DOHH2 (cell line): ENCODE measurements around the gene PPP2R2C.

Experiments used
- H3F3A ChIP-seq: fragments of 200-600 bp; sonication (generic), shearing (Covaris generic); 2 replicates; pipeline ENCODE4 v1.6.0; 2016; ENCODE audit warnings: antibody characterized with exemption, mild to moderate bottlenecking; ENCODE audit not compliant: control insufficient read depth, insufficient read depth
- H3K27ac ChIP-seq: fragments of 200-600 bp; sonication (generic); 2 replicates; pipeline ENCODE4 v1.5.1; 2014; ENCODE audit warnings: low read depth, mild to moderate bottlenecking, low read length, moderate library complexity
- H3K27me3 ChIP-seq: fragments of 200-600 bp; sonication (generic); 2 replicates; pipeline ENCODE4 v1.6.1; 2014; ENCODE audit warnings: mild to moderate bottlenecking, low read length, mixed read lengths; ENCODE audit not compliant: control insufficient read depth
- H3K36me3 ChIP-seq: fragments of 200-600 bp; sonication (generic); 2 replicates; pipeline ENCODE4 v1.6.1; 2014; ENCODE audit warnings: mild to moderate bottlenecking, low read length, moderate library complexity, mixed read lengths; ENCODE audit not compliant: control insufficient read depth
- H3K4me1 ChIP-seq: fragments of 200-600 bp; sonication (generic); 2 replicates; pipeline ENCODE4 v1.6.1; 2014; ENCODE audit warnings: mild to moderate bottlenecking, low read length, mixed read lengths; ENCODE audit not compliant: control insufficient read depth
- H3K4me2 ChIP-seq: fragments of 200-600 bp; sonication (generic); 2 replicates; pipeline ENCODE4 v1.6.0; 2014; ENCODE audit warnings: mild to moderate bottlenecking, low read length, moderate library complexity
- H3K4me3 ChIP-seq: fragments of 200-600 bp; sonication (generic); 2 replicates; pipeline ENCODE4 v1.5.1; 2014; ENCODE audit warnings: mild to moderate bottlenecking, low read length, mixed read lengths
- H3K79me2 ChIP-seq: fragments of 200-600 bp; sonication (generic); 2 replicates; pipeline ENCODE4 v1.6.1; 2014; ENCODE audit warnings: mild to moderate bottlenecking, low read length, mixed read lengths; ENCODE audit not compliant: control insufficient read depth
- H3K9me2 ChIP-seq: fragments of 200-600 bp; sonication (generic); replicated peaks from 2 replicates; pipeline ENCODE4 v1.6.1; 2014; ENCODE audit warnings: mild to moderate bottlenecking, low read length, mixed read lengths; ENCODE audit not compliant: control insufficient read depth
- H3K9me3 ChIP-seq: fragments of 200-600 bp; sonication (generic); 2 replicates; pipeline ENCODE4 v1.6.1; 2014; ENCODE audit warnings: antibody characterized with exemption, low read length, mixed read lengths; ENCODE audit not compliant: control insufficient read depth, insufficient read depth
- H4K20me1 ChIP-seq: fragments of 200-600 bp; sonication (generic); 2 replicates; pipeline ENCODE4 v1.6.0; 2014; ENCODE audit warnings: low read depth, mild to moderate bottlenecking, antibody characterized with exemption, low read length, moderate library complexity; ENCODE audit not compliant: control insufficient read depth, insufficient read depth
- CTCF ChIP-seq: fragments of 200-600 bp; sonication (generic); IDR thresholded peaks from one replicate; pipeline ENCODE4 v1.5.1; 2014; ENCODE audit warnings: antibody characterized with exemption, mild to moderate bottlenecking, low read depth, low read length; ENCODE audit not compliant: poor library complexity, severe bottlenecking
- EZH2phosphoT487 ChIP-seq: fragments of 200-600 bp; sonication (generic); IDR thresholded peaks from 2 replicates; pipeline ENCODE4 v1.6.1; 2017; ENCODE audit warnings: borderline replicate concordance, mild to moderate bottlenecking, antibody characterized with exemption, low read length, moderate library complexity, mixed read lengths

PPP2R2C gene

DNA sequence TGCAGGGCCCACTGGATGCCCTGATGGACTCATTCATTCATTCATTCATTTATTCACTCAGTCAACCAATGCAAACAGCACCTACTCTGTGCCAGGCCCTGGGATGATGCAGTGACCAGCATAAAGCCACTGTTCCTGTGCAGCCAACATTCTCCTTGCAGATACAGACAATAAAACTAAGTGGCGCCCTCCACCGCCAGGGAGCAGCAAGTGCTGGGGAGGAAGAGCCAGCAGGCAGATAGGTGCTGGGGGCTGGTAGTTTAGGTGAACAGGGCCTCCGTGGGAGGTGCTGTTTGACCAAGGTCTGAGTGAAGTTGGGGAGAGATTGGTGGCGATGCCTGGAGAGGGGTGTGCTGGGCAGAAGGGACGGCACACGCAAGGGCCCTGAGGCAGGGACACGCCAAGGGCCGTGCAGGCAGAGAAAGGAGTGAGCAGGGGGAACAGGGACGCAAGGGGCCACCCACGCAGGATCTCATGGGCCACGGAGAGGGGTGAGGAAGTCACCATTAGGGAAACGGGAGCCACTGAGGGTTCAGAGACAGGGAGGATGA is 137.3 kb downstream of the PPP2R2C start:
- Histone ChIP-seq H3K27me3 (no peaks in the 10 kb centered on the region), H3K36me3 (no peaks in the 10 kb centered on the region), H3K9me2 (no peaks in the 10 kb centered on the region), H3K4me3 (no peak overlapping the region), H4K20me1 (no peaks in the 10 kb centered on the region), H3K4me1 (peaks cover 6% of the 10 kb centered on the region; the same call in 1 of the 2 replicates), H3K9me3 (no peaks in the 10 kb centered on the region), H3K4me2 (no peak overlapping the region), H3F3A (no peaks in the 10 kb centered on the region), H3K27ac (no peak overlapping the region), H3K79me2 (no peaks in the 10 kb centered on the region)
- no peak for TF ChIP-seq EZH2phosphoT487
- no peak for TF ChIP-seq CTCF

- no peaks in the 10 kb centered on the region for H3K27me3 ChIP-seq
- no peaks in the 10 kb centered on the region for H4K20me1 ChIP-seq
- TF ChIP-seq CTCF, result no peak
- no peak for TF ChIP-seq EZH2phosphoT487
Measured at GRCh38 chr4:6334203-6334887, 138.1 kb downstream of the PPP2R2C start.

DNA sequence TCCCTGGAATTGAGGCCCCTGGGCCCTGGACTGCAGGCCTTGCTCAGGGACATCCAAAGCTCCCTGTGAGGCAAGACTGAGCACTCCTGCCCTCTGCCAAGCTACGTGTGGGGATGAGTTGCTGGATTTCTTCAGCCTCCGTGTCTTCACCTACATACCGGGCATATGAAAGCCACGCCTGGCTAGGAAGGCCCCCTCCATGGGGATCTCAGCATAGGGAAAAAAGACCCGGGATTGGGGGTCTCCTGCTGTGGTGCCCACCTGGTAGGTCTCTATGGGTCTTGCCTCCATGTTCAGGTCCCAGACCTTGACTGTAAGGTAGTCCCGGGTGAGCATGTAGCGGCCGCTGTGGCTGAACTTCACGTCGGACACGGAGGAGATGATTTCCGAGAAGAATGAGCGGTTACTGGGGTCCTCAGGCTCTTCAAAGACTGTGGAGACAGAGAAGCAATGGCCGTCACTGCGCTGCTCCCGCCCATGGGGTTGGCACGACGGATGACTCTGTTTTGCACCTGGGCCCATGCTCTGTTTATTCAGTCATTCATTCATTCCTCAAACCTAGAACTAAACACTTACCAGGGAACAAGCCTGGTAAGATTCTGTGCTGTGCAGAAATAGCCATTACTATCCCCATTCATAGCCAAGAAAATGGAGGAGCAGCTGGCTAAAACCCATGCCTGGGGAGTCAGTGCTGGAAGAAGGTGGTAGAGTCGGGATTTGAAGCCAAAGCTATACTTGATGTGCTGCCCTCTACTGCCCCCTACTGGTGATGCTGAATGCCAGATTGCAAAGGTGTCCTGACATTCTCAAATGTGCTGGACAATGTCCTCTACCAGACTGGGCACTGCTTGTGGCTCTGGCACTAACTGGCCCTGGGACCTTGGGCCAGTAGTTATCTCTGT is 138.9 kb downstream of the PPP2R2C start:
- no peaks in the 10 kb centered on the region for H3K79me2 ChIP-seq
- TF ChIP-seq CTCF (peak; percentile 82), EZH2phosphoT487 (no peak)

More at GRCh38 chr4:6334203-6334887, 138.1 kb downstream of the PPP2R2C start:
- H3F3A ChIP-seq, result no peaks in the 10 kb centered on the region
- no peaks in the 10 kb centered on the region for H3K79me2 ChIP-seq
- no peaks in the 10 kb centered on the region for H3K9me3 ChIP-seq
- no peaks in the 10 kb centered on the region for H3K36me3 ChIP-seq
- H3K4me1 ChIP-seq, result peaks cover 6% of the 10 kb centered on the region; the same call in 1 of the 2 replicates
- no peaks in the 10 kb centered on the region for H3K9me2 ChIP-seq
- H3K27ac ChIP-seq, result no peak overlapping the region
- H3K4me2 ChIP-seq, result no peak overlapping the region
- no peak overlapping the region for H3K4me3 ChIP-seq

More for the DNA sequence above, 138.9 kb downstream of the PPP2R2C start:
- no peaks in the 10 kb centered on the region for H3K36me3 ChIP-seq
- no peaks in the 10 kb centered on the region for H3F3A ChIP-seq
- H4K20me1 ChIP-seq, result no peaks in the 10 kb centered on the region
- peaks cover 6% of the 10 kb centered on the region; the same call in 1 of the 2 replicates for H3K4me1 ChIP-seq
- no peak overlapping the region for H3K4me2 ChIP-seq
- H3K4me3 ChIP-seq, result no peak overlapping the region
- no peaks in the 10 kb centered on the region for H3K9me3 ChIP-seq
- no peak overlapping the region for H3K27ac ChIP-seq
- no peaks in the 10 kb centered on the region for H3K27me3 ChIP-seq
- no peaks in the 10 kb centered on the region for H3K9me2 ChIP-seq
